ENCODE data around the gene RASA2.

Gene RASA2, protein sequence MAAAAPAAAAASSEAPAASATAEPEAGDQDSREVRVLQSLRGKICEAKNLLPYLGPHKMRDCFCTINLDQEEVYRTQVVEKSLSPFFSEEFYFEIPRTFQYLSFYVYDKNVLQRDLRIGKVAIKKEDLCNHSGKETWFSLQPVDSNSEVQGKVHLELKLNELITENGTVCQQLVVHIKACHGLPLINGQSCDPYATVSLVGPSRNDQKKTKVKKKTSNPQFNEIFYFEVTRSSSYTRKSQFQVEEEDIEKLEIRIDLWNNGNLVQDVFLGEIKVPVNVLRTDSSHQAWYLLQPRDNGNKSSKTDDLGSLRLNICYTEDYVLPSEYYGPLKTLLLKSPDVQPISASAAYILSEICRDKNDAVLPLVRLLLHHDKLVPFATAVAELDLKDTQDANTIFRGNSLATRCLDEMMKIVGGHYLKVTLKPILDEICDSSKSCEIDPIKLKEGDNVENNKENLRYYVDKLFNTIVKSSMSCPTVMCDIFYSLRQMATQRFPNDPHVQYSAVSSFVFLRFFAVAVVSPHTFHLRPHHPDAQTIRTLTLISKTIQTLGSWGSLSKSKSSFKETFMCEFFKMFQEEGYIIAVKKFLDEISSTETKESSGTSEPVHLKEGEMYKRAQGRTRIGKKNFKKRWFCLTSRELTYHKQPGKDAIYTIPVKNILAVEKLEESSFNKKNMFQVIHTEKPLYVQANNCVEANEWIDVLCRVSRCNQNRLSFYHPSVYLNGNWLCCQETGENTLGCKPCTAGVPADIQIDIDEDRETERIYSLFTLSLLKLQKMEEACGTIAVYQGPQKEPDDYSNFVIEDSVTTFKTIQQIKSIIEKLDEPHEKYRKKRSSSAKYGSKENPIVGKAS

DNA sequence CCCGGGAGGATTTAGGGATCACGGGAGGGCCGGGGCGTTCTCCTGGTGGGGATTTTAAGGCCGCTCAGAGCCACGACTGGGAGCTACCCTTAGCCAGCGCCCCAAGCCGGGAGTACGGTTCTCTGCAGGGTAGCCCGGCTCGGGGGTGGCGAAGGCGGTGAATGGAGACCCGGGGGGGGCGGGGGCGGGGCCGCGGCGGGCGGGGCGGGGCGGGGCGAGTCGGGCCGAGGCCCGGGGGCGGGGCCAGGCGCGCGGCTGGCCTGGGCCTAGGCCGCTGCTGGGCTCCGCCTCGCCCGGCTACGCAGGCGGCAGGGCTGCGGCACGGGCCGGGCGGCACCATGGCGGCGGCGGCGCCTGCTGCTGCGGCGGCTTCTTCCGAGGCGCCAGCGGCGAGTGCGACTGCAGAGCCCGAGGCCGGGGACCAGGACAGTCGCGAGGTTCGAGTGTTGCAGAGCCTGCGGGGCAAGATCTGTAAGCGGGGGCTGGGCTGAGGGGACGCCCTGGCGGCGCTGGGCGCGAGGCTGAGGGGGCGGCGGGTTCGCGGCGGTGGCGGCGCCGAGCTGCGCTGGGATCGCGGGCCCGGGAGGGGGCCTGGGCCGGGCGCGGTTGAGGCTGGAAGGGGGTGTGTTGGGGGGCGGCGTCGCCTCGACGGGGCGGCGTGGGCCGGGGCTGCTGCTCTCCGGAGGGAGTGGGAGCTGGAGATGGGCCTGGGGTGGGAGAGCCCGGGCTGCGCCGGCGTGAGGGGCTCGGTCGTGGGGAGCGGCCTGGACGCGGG is at the start of gene RASA2:
Gene RASA2 (plus strand): TSS at position 282 of the 775 bp plus-strand sequence. CDS start 57 bp downstream, at position 339.
- DNase-seq (ENCODE audit: extremely low read depth in 1 of 2, low read depth in 1 of 2) = peak in 1 of 2 donors; percentile 56

DNA sequence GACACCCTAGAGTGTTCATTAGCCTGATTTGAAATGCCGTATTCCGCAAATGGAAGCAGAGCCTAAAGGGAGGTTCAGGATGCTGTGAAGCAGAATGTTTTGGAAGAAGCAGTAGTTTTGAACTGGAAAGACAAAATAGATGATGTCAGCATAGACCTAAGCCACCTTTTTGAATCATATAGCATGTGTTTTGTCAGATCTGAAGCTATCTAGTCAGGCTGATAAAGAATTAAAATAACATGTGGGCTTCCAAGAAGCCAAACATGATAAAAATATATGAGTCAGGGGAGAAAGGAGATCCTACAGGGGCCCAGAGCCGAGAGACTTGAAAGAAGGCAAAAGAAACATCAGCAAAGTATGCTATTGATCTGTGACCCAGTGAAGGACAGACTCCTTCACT is 47.2 kb upstream of the RASA2 start:
- no peak for DNase-seq (ENCODE audit: extremely low read depth in 1 of 2, low read depth in 1 of 2)

DNA sequence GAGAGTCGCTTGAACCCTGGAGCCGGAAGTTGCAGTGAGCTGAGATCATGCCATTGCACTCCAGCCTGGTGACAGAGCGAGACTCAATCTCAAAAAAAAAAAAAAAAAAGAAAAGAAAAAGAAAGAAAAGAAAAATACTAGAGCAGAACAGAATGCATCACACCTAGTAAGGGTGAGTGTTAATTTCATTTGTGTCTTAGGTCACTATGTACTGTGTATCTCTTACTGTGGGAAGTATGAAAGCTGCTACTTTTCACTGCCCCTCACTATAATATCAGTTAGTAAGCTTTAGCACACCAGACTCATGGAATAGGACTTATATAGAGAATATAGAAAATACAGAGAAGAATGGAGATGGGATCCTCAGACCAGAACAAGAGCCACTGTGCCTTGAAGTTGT is 45.9 kb upstream of the RASA2 start:
- DNase-seq (ENCODE audit: extremely low read depth in 1 of 2, low read depth in 1 of 2) = no peak

DNA sequence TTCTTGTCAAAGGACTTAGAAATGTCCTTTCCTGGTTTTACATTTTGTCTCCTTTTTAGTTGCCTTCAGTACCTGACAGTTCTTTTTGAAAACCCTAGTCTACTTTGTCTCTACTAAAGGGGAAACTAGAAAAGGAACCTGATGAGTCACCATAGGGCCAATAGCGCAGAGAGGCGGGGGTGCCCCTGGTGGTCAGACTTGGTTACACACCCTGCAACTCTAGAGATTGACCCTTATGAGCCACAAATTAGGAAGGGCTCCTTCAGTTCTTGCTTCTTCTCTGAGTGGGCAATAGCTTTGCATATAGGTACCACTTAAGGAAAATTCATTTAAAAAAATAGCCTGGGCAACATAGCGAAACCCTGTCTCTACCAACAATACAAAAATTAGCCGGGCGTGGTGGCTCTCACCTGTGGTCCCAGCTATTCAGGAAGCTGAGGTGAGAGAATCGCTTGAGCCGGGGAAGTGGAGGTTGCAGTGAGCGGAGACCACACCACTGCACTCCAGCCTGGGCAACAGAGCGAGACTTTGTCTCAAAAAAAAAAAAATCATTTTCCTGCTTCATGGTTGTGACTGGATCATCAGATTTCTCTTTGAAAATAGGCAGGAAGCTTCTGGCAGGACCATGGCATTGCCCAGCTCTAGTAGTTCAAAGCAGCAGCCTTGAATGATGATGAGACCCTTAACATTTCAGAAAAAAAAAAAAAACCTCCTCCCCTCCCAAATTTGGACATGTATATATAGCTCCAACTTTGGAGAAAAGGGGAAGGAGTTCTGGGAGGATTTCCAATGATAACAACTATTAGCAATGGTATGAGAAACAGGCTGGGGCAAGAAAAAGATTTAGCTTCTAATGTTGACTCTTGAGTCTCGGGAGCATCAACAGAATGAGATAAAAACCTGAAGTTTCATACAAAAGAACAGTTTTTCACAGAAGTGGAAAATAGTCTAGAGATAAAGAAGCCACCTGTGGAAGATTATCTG is 45.2 kb upstream of the RASA2 start:
- peak; percentile 43 to 62 for DNase-seq (ENCODE audit: extremely low read depth in 1 of 2, low read depth in 1 of 2)

DNA sequence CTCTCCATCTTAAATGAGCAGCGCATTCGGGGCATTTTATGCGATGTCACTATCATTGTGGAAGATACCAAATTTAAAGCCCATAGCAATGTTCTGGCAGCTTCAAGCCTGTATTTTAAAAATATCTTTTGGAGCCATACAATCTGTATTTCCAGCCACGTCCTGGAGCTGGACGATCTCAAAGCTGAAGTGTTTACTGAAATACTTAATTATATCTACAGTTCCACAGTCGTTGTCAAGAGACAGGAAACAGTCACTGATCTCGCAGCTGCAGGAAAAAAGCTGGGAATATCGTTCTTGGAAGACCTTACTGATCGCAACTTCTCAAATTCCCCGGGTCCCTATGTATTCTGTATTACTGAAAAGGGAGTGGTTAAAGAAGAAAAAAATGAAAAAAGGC is 44.4 kb upstream of the RASA2 start:
- no peak for DNase-seq (ENCODE audit: extremely low read depth in 1 of 2, low read depth in 1 of 2)

DNA sequence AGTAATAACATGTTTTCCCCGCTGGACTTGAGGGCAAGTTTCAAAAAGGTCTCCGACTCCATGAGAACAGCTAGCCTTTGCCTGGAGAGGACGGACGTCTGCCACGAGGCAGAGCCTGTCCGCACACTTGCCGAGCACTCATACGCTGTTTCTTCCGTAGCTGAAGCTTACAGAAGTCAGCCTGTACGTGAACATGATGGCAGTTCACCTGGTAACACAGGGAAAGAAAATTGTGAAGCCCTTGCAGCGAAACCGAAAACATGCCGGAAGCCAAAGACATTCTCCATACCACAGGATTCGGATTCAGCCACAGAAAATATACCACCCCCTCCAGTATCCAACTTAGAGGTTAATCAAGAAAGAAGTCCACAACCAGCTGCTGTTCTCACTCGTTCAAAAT is 43.9 kb upstream of the RASA2 start:
- no peak for DNase-seq (ENCODE audit: extremely low read depth in 1 of 2, low read depth in 1 of 2)

DNA sequence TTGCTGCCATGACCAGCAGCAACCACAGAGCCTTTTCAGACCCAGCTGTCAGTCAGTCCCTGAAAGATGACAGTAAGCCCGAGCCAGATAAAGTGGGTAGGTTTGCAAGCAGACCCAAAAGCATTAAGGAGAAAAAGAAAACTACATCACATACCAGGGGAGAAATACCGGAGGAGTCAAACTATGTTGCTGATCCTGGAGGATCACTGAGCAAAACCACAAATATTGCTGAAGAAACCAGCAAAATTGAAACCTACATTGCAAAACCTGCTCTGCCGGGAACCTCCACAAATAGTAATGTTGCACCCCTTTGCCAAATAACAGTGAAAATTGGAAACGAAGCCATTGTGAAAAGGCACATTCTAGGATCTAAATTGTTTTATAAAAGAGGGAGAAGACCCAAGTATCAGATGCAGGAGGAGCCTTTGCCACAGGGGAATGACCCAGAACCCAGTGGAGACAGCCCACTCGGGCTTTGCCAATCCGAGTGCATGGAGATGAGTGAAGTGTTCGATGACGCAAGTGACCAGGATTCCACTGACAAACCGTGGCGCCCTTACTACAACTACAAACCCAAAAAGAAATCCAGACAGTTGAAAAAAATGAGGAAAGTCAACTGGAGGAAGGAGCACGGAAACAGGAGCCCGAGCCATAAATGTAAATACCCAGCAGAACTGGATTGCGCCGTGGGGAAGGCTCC is 42.1 kb upstream of the RASA2 start:
- no peak for DNase-seq (ENCODE audit: extremely low read depth in 1 of 2, low read depth in 1 of 2)

DNA sequence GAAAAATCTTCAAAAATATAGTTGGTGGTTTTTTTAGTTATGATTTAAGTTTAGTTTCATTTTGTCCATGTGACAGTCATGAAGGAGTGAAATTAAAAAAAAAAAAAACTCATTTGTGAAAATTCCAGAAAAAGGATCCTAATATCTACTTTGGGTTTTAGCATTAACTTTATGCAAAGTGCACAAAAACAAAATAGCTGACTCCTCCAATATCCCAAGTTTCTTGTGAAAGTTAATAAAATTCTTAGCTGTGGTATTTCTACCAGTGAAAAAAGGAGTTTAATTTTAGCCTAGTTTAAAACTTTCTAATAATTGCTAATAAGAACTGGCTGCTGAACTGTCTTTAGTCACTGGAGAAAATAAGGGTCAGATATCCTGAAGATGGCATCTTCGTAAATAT is 40.8 kb upstream of the RASA2 start:
- DNase-seq (ENCODE audit: extremely low read depth in 1 of 2, low read depth in 1 of 2) = no peak

DNA sequence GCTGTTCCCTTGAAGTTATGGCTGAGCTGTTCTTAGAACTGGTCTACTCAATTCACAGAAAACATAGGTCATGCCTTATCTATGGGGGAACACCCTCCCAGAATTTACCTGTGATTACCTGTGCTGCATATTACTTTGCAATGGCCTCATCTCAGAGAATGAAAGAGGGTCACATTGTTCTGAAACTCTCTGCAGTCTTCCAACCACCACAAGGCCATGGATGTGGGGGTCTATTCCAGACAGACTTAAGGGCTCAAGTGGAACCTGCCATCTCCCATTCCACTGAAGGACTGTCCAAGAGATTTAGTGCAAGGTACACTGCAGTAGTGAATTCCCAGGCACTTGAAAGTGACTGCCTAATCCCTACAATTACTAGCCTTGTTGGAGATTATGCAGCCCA is 40.1 kb upstream of the RASA2 start:
- no peak for DNase-seq (ENCODE audit: extremely low read depth in 1 of 2, low read depth in 1 of 2)

DNA sequence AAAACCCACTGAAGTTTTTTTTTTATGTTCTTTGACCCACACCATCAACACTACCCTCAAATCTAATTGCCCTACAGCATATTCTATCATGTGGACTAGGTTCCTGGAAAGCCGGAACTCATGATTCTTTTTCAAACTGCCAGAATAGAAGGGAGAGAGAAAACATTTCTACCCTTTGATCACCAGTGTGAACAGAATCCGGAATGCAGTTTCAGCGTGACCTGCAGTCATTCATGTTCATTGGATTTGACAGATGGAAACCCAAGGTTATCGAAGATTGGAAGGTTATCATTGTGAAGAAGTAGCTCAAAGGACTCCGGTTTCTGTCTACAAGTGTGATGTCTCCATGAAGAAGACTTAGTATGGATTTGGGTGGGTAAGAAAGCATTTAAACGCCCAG is 39.4 kb upstream of the RASA2 start:
- no peak for DNase-seq (ENCODE audit: extremely low read depth in 1 of 2, low read depth in 1 of 2)

DNA sequence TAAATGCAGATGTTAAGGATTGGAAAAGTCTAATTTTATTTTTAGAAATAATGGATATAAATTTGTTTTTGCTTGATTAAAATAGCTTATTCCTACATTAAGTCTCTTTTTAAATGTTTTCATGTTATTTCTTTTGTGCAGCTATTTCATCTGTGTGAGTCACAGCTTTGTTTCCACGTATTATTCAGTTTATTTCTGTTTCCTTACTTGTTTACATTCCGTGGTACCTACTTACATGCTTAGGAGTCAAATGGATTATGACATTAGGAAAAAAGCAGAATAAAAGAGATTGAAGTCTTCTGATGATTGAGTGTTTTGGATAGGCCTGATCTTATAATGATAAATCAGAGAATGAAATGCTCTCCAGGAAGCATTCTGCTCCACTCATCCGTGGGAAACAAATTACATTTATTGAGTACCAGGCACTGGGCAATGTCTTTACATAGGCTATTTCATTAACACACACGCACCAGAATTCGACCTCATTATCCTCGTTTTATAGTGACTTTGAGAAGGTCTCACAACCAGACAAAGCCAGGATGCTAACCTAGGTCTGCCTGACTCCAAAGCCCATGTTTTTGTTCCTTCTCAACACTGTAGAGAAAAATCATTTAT is 38.1 kb upstream of the RASA2 start:
- DNase-seq (ENCODE audit: extremely low read depth in 1 of 2, low read depth in 1 of 2) = no peak

DNA sequence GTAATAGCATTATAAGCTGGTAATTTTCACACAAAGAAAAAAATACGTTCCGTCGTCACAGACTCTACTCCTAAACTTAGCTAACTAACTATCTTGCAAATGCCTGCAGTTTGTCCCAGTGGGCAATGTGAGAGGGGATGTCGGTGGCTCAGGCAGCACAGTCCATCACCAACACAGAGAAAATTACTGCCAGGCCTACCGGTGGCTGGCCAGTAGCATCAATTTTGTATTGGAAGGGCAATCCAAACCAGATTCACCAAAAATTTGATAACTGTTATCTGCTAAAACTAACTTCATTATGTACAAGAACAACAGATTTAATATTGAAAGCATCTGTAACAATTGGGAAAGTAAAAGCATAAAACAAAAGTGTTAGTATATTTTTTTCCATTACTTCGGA is 37.4 kb upstream of the RASA2 start:
- DNase-seq (ENCODE audit: extremely low read depth in 1 of 2, low read depth in 1 of 2) = no peak

DNA sequence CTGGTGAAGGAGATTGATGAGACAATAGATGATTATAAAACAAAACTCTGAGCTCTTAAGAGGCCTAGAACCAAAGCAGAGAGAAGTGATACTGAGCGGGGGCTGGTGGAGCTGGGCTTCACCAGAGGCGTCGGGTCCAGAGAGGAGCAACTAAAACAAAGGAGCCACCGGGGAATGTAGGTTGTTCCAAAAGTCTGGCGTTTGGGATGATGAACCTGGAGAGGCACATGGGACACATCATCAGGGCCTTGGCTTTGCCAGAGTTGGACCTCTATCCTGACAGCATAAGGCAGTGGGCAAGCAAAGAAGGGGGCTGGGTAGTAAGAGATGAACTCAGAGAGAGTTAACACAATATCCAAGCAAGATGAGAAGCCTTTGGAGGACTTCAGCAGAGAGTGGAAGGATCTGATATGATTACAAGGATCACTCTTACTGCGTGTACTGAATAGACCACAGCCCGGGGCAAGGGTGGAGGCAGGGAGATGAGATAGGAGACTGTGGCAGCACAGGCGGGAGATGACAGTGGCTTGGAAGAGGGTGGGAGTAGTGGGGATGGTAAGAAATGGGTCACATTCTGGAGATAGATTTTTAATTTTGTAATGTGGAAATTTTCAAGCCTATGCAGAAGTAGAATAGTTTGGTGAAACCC is 36.0 kb upstream of the RASA2 start:
- DNase-seq (ENCODE audit: extremely low read depth in 1 of 2, low read depth in 1 of 2) = no peak

DNA sequence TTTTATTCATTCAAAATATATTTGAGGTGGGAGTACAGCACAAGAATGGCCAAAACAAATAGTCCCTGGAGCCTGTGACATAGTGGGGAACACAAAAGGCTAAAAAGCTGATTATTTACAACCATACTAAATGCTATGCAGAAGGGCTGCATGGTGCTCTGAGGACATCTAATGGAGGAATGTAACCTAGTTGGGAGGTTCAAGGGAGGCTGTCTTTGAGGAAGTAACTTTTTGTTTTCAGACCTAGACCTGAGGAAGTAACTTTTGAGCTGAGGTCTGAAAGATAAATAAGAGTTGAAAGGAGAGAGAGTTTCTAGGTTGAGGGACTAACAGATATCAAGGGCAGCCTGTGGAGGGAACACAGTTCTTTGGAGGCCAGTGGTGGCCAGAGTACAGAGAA is 34.8 kb upstream of the RASA2 start:
- no peak for DNase-seq (ENCODE audit: extremely low read depth in 1 of 2, low read depth in 1 of 2)

DNA sequence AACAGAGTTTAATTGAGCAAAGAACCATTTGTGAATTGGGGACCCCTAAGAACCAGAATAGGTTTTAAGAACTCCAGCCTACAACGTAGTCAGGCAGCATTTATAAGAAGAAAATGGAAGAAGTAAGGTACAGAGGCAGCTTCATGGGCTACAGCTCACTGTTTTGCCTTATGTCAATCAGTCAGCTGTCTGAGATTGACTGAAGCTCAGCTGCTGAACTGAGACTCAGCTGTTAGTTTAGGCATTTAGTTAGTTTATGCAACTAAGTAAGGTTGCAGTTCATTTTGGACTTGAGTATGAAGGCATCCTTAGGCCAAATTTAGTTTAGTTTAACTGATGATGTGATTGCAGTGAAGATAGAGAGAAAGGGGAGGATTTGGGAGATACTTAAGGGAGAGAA is 34.1 kb upstream of the RASA2 start:
- DNase-seq (ENCODE audit: extremely low read depth in 1 of 2, low read depth in 1 of 2) = no peak

DNA sequence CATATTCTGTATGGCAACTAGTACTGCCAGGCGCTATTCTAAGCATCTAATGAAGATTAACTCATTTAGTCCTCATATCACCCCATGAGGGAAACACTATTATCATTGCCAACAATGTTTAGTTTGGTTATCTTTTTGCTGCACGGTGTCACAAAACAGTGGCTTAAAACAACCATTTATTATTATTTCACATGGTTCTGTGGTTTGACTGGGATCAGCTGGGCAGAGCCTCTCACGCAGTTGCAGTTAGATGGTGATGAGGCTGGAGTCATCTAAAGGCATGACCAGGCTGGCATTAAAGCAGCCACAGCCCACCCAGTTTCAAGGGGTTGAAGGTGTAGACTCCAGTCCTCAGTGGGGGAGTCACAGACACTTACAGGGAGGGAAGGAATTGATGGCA is 32.8 kb upstream of the RASA2 start:
- DNase-seq (ENCODE audit: extremely low read depth in 1 of 2, low read depth in 1 of 2) = no peak

DNA sequence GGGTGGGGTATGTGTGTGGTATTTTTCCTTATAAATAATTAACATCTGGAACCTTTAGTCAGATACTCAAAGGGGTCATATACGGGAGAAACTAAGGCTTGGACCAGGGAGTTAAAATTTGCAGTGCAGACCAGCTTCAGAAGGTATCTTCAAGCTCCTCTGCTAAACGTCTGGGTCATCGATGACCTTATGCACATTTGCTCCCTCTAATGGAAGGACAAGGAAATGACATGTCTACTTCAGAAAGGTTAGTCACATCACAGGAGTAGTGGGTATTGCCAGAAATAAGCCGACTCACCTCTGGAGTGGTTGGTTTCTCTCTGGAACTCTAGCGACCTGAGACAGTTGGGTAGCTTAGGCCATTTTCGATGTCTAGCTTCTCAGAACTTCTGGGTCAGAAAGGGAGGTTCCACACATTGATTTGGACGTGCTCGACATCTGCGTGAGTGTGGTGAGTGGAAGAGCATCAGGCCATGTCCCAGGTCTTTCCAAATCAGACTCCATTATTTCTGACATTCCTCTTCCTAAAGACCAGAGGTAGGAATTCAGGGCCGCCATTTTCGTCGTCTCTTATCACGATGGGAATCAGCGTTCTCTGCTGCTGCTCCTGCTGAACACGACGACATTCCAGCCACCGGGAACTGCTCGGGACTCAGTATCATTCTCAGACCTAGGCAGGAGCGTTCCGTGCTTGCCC is 31.8 kb upstream of the RASA2 start:
- DNase-seq (ENCODE audit: extremely low read depth in 1 of 2, low read depth in 1 of 2) = no peak

Data from activated CD8-positive, alpha-beta memory T cell treated with anti-CD3 and anti-CD28 coated beads for 1 hour (primary cell).